GM23338 (cell line): ENCODE measurements around the gene TBPL2.

Source experiments
- CREB1 ChIP-seq: fragments of 250-450 bp; sonication (Bioruptor Pico); IDR thresholded peaks from 2 replicates; pipeline ENCODE4 v1.5.0; 2020; ENCODE audit warnings: low read depth, mild to moderate bottlenecking, moderate library complexity
- CTCF ChIP-seq, 2 experiments: fragments of 200-600 bp in 1 of 2; sonication (generic) in 1 of 2; conservative IDR thresholded peaks; 2 replicates each; pipeline versions ENCODE4 v1.5.1 to v1.6.1; 2016 to 2017; ENCODE audit warnings: antibody characterized with exemption in 2 of 2, low read depth in 2 of 2, mild to moderate bottlenecking in 2 of 2, moderate library complexity in 1 of 2
- EZH2 ChIP-seq: fragments of 200-600 bp; sonication (generic); IDR thresholded peaks from one replicate; pipeline ENCODE4 v1.8.0; 2017; ENCODE audit warnings: antibody characterized with exemption, mild to moderate bottlenecking, low read depth; ENCODE audit not compliant: unreplicated experiment
- JUNB ChIP-seq: IDR thresholded peaks from one replicate; pipeline ENCODE4 v1.6.1; 2016; ENCODE audit warnings: antibody characterized with exemption; ENCODE audit not compliant: unreplicated experiment

GRCh38 chr14:55454264-55455002 lies 14.0 kb upstream of the TBPL2 start:
- TF ChIP-seq EZH2 = no peak
- TF ChIP-seq CTCF (conservative IDR thresholded peaks at IDR 0.05; ENCODE audit: low read depth in 2 of 2) = no peak
- no peak for TF ChIP-seq CREB1 (CRISPR knock-in tag)
- no peak for TF ChIP-seq JUNB
